CD4-positive, CD25-positive, alpha-beta regulatory T cell (primary cell): ENCODE results near the gene FBL. TPM values are rescaled to one million over a fixed set of nuclear protein-coding genes. Genes with fewer than 3 reads are reported as not detected.

Source experiments
- ATAC-seq, 2 donors: fragments of 150-1000 bp; cut with Tn5 transposase; one replicate each; pipeline ENCODE4 v1.10.0; 2021; ENCODE audit warnings: low read depth in 2 of 2, moderate number of reproducible peaks in 2 of 2, moderate library complexity in 1 of 2
- DNase-seq, 3 donors: peaks; one replicate each; pipeline versions ENCODE4 v3.0.0 to v3.0.0-alpha.2; 2012 to 2022; ENCODE audit warnings: mixed read lengths in 1 of 3
- H3K27ac ChIP-seq: one replicate; pipeline ENCODE4 v1.7.0; 2013; ENCODE audit warnings: mild to moderate bottlenecking, low read length; ENCODE audit not compliant: insufficient read depth, poor library complexity, severe bottlenecking
- H3K27me3 ChIP-seq: one replicate; pipeline ENCODE4 v1.7.0; 2013; ENCODE audit warnings: low read length; ENCODE audit not compliant: control insufficient read depth, insufficient read depth
- H3K36me3 ChIP-seq: one replicate; pipeline ENCODE4 v1.7.0; 2013; ENCODE audit warnings: mild to moderate bottlenecking, low read length, moderate library complexity; ENCODE audit not compliant: control insufficient read depth, insufficient read depth
- H3K4me1 ChIP-seq: 2 replicates; pipeline ENCODE4 v1.7.0; 2013; ENCODE audit warnings: mild to moderate bottlenecking, low read length; ENCODE audit not compliant: insufficient read depth, control insufficient read depth, poor library complexity, severe bottlenecking
- H3K4me3 ChIP-seq: one replicate; pipeline ENCODE4 v1.7.0; 2013; ENCODE audit warnings: low read depth, mild to moderate bottlenecking, low read length, moderate library complexity
- H3K9me3 ChIP-seq, 2 experiments: 1 replicate in 1 of 2; 2 replicates in 1 of 2; pipeline ENCODE4 v1.7.0; 2013; ENCODE audit warnings: low read length in 2 of 2, mild to moderate bottlenecking in 1 of 2, moderate library complexity in 1 of 2; ENCODE audit not compliant: control insufficient read depth in 2 of 2
- H3K27ac Mint-ChIP-seq, 3 donors: one replicate each; pipeline ENCODE4 v1.8.0; 2020 to 2022; ENCODE audit warnings: mild to moderate bottlenecking in 3 of 3, mixed read lengths in 3 of 3, moderate library complexity in 2 of 3
- H3K27me3 Mint-ChIP-seq: one replicate; pipeline ENCODE4 v1.8.0; 2022; ENCODE audit warnings: mild to moderate bottlenecking, mixed read lengths
- H3K36me3 Mint-ChIP-seq: one replicate; pipeline ENCODE4 v1.8.0; 2020; ENCODE audit warnings: mixed read lengths
- H3K4me1 Mint-ChIP-seq, 4 donors: one replicate each; pipeline ENCODE4 v1.8.0; 2020 to 2022; ENCODE audit warnings: mixed read lengths in 4 of 4, mild to moderate bottlenecking in 1 of 4
- H3K4me3 Mint-ChIP-seq, 4 donors: one replicate each; pipeline ENCODE4 v1.8.0; 2020 to 2022; ENCODE audit warnings: mild to moderate bottlenecking in 4 of 4, mixed read lengths in 4 of 4, moderate library complexity in 3 of 4
- H3K9me3 Mint-ChIP-seq, 7 donors: one replicate each; pipeline ENCODE4 v1.8.0; 2020 to 2022; ENCODE audit warnings: mixed read lengths in 7 of 7, mild to moderate bottlenecking in 3 of 7, moderate library complexity in 2 of 7
- polyA plus RNA-seq, 4 donors: library from polyadenylated mRNA; unstranded; fragments of 300-500 nt; fragmentation: Illumina TruSeq; gene quantifications; one replicate each; pipeline ENCODE4 v1.2.3, GENCODE V29; 2021
- total RNA-seq: library from RNA; stranded (reverse); gene quantifications from one replicate; pipeline ENCODE4 v1.2.3, GENCODE V29; 2022

FBL gene
- total and polyA plus RNA-seq, 5 donors from 2014 or later: 142 to 194 (median 183) TPM

GRCh38 chr19:39865186-39865585 is 19.0 kb upstream of the FBL start:
- Mint-ChIP-seq H3K4me1 (no peaks in the 10 kb centered on the region), H3K9me3 (peaks cover 0 to 1% (median 0%) of the 10 kb centered on the region in 7 donors), H3K27me3 (no peaks in the 10 kb centered on the region), H3K27ac (no peak overlapping the region), H3K4me3 (no peak overlapping the region), H3K36me3 (peaks cover 4% of the 10 kb centered on the region)
- H3K9me3 ChIP-seq: no peaks in the 10 kb centered on the region
- H3K27ac ChIP-seq: no peak overlapping the region
- no peaks in the 10 kb centered on the region for H3K27me3 ChIP-seq
- H3K4me3 ChIP-seq: no peak overlapping the region
- no peaks in the 10 kb centered on the region for H3K4me1 ChIP-seq
- H3K36me3 ChIP-seq: no peaks in the 10 kb centered on the region
- DNase-seq: no peak
- no peak for ATAC-seq

GRCh38 chr19:39864118-39864517 is 17.9 kb upstream of the FBL start:
- Histone ChIP-seq H3K4me1 (no peaks in the 10 kb centered on the region), H3K36me3 (no peaks in the 10 kb centered on the region), H3K4me3 (no peak overlapping the region), H3K9me3 (no peaks in the 10 kb centered on the region), H3K27ac (no peak overlapping the region), H3K27me3 (no peaks in the 10 kb centered on the region)
- H3K27me3 Mint-ChIP-seq: no peaks in the 10 kb centered on the region
- H3K36me3 Mint-ChIP-seq: peaks cover 4% of the 10 kb centered on the region
- ATAC-seq (no peak), DNase-seq (no peak)
- no peak overlapping the region for H3K4me3 Mint-ChIP-seq
- peaks cover 0 to 1% (median 0%) of the 10 kb centered on the region in 7 donors for H3K9me3 Mint-ChIP-seq
- peaks cover 0 to 2% (median 0%) of the 10 kb centered on the region in 4 donors for H3K4me1 Mint-ChIP-seq
- H3K27ac Mint-ChIP-seq: peak overlapping the region in 1 of 3 donors; percentile 11

GRCh38 chr19:39858541-39858940 is 12.4 kb upstream of the FBL start:
- no peak overlapping the region for H3K27ac ChIP-seq
- H3K36me3 Mint-ChIP-seq: no peaks in the 10 kb centered on the region
- peak overlapping the region in 1 of 3 donors; percentile 70 for H3K27ac Mint-ChIP-seq
- no peak overlapping the region for H3K4me3 ChIP-seq
- H3K9me3 Mint-ChIP-seq: peaks cover 0 to 1% (median 0%) of the 10 kb centered on the region in 7 donors
- no peaks in the 10 kb centered on the region for H3K9me3 ChIP-seq
- peak overlapping the region in 1 of 4 donors; percentile 84 for H3K4me3 Mint-ChIP-seq
- ATAC-seq (no peak), DNase-seq (peak in 1 of 3 donors; percentile 81)
- peaks cover 0 to 12% (median 0%) of the 10 kb centered on the region in 4 donors for H3K4me1 Mint-ChIP-seq
- H3K36me3 ChIP-seq: no peaks in the 10 kb centered on the region
- H3K27me3 Mint-ChIP-seq: peaks cover 6% of the 10 kb centered on the region
- peaks cover 2% of the 10 kb centered on the region for H3K27me3 ChIP-seq
- no peaks in the 10 kb centered on the region for H3K4me1 ChIP-seq

- Mint-ChIP-seq H3K27me3 (peaks cover 6% of the 10 kb centered on the region), H3K27ac (no peak overlapping the region), H3K36me3 (no peaks in the 10 kb centered on the region), H3K4me1 (no peaks in the 10 kb centered on the region), H3K4me3 (no peak overlapping the region), H3K9me3 (no peaks in the 10 kb centered on the region)
- no peaks in the 10 kb centered on the region for H3K36me3 ChIP-seq
- H3K4me3 ChIP-seq: no peak overlapping the region
- H3K9me3 ChIP-seq: no peaks in the 10 kb centered on the region
- no peak overlapping the region for H3K27ac ChIP-seq
- DNase-seq (no peak), ATAC-seq (no peak)
- no peaks in the 10 kb centered on the region for H3K4me1 ChIP-seq
- peaks cover 2% of the 10 kb centered on the region for H3K27me3 ChIP-seq
Measured at GRCh38 chr19:39852882-39853281, 6.7 kb upstream of the FBL start.

- H3K4me3 ChIP-seq: no peak overlapping the region
- no peaks in the 10 kb centered on the region for H3K36me3 ChIP-seq
- H3K27me3 ChIP-seq: no peaks in the 10 kb centered on the region
- no peaks in the 10 kb centered on the region for H3K36me3 Mint-ChIP-seq
- peaks cover 4 to 12% (median 9%) of the 10 kb centered on the region in 4 donors for H3K4me1 Mint-ChIP-seq
- no peaks in the 10 kb centered on the region for H3K9me3 Mint-ChIP-seq
- no peak overlapping the region for H3K27ac Mint-ChIP-seq
- H3K4me3 Mint-ChIP-seq: no peak overlapping the region
- peaks cover 10% of the 10 kb centered on the region for H3K4me1 ChIP-seq
- no peak for ATAC-seq
- H3K27me3 Mint-ChIP-seq: peaks cover 6% of the 10 kb centered on the region
- DNase-seq: no peak
- H3K27ac ChIP-seq: no peak overlapping the region
- H3K9me3 ChIP-seq: no peaks in the 10 kb centered on the region
Measured at GRCh38 chr19:39850892-39851291, 4.7 kb upstream of the FBL start.

GRCh38 chr19:39848392-39848791 is 2.2 kb upstream of the FBL start:
- Mint-ChIP-seq H3K9me3 (no peaks in the 10 kb centered on the region), H3K27me3 (peaks cover 6% of the 10 kb centered on the region), H3K4me1 (peaks cover 10 to 36% (median 30%) of the 10 kb centered on the region in 4 donors), H3K4me3 (peak overlapping the region in 2 of 4 donors; percentile 28 to 79), H3K36me3 (no peaks in the 10 kb centered on the region), H3K27ac (peak overlapping the region in 1 of 3 donors; percentile 59)
- DNase-seq: no peak
- Histone ChIP-seq H3K4me3 (no peak overlapping the region), H3K9me3 (no peaks in the 10 kb centered on the region), H3K27ac (no peak overlapping the region), H3K4me1 (peaks cover 35% of the 10 kb centered on the region), H3K36me3 (no peaks in the 10 kb centered on the region), H3K27me3 (no peaks in the 10 kb centered on the region)
- no peak for ATAC-seq

GRCh38 chr19:39847525-39847924 is 1.3 kb upstream of the FBL start:
- no peaks in the 10 kb centered on the region for H3K36me3 ChIP-seq
- ATAC-seq (no peak), DNase-seq (no peak)
- H3K4me3 ChIP-seq: no peak overlapping the region
- H3K36me3 Mint-ChIP-seq: no peaks in the 10 kb centered on the region
- peak overlapping the region in 1 of 3 donors; percentile 95 for H3K27ac Mint-ChIP-seq
- H3K27me3 Mint-ChIP-seq: peaks cover 6% of the 10 kb centered on the region
- H3K27ac ChIP-seq: no peak overlapping the region
- no peaks in the 10 kb centered on the region for H3K9me3 ChIP-seq
- no peaks in the 10 kb centered on the region for H3K9me3 Mint-ChIP-seq
- peaks cover 38% of the 10 kb centered on the region for H3K4me1 ChIP-seq
- peaks cover 12 to 44% (median 38%) of the 10 kb centered on the region in 4 donors for H3K4me1 Mint-ChIP-seq
- peak overlapping the region in 3 of 4 donors; percentile 10 to 86 (median 27) for H3K4me3 Mint-ChIP-seq
- H3K27me3 ChIP-seq: no peaks in the 10 kb centered on the region

GRCh38 chr19:39846678-39847486 is 703 bp upstream of the FBL start:
- H3K4me1 ChIP-seq: peaks cover 42% of the 10 kb centered on the region
- peaks cover 4% of the 10 kb centered on the region for H3K27me3 Mint-ChIP-seq
- H3K27ac Mint-ChIP-seq: peak overlapping the region; percentile 95 to 99 (median 96)
- H3K27me3 ChIP-seq: no peaks in the 10 kb centered on the region
- H3K36me3 ChIP-seq: no peaks in the 10 kb centered on the region
- ATAC-seq: no peak
- H3K4me3 ChIP-seq: peak overlapping the region; percentile 64
- no peaks in the 10 kb centered on the region for H3K36me3 Mint-ChIP-seq
- no peaks in the 10 kb centered on the region for H3K9me3 Mint-ChIP-seq
- peak overlapping the region; percentile 92 for H3K27ac ChIP-seq
- DNase-seq: no peak
- peaks cover 17 to 51% (median 42%) of the 10 kb centered on the region in 4 donors for H3K4me1 Mint-ChIP-seq
- peak overlapping the region; percentile 74 to 93 (median 88) for H3K4me3 Mint-ChIP-seq
- no peaks in the 10 kb centered on the region for H3K9me3 ChIP-seq
